GM21423 (cell line): ENCODE results near the gene PTPRG.
"Not testable (repeated sequence)": the region's sequence is repeated elsewhere in the genome, so short reads cannot be mapped to it uniquely, and the experiment has no call there.

Experiments used
- ATAC-seq: cut with Tn5 transposase; IDR thresholded peaks from one replicate; pipeline ENCODE4 v1.9.1; 2021; ENCODE audit warnings: mild to moderate bottlenecking, moderate library complexity; ENCODE audit not compliant: unreplicated experiment

Gene PTPRG

GRCh38 chr3:61561374-61562041 is at the start of gene PTPRG:
PTPRG (plus strand) TSS chr3:61561571; CDS start chr3:61562288, 717 bp downstream.
- ATAC-seq = peak; percentile 58

DNA sequence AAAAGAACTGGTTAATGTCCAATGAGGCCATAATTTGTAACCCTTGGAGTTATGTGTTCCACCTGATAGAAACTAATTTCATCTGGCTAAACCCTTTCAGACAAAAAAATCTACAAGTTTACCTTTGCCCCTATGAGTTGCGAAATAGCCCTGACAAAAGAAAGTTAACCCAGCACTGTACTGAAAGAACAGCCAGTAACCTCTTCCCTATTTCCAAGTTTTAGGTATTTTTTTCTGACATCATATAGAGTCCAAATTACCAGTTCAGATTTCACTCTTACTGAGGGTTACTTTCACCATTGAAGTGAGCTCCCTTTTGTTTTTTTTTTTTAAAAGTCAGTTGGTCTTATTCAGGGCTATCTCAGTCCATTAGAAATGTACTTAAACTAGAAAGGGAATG is 42.8 kb upstream of the PTPRG start:
- ATAC-seq = no peak

GRCh38 chr3:61520966-61521628 is 40.3 kb upstream of the PTPRG start:
- peak; percentile 92 for ATAC-seq

GRCh38 chr3:61522060-61522459 is 39.3 kb upstream of the PTPRG start:
- no peak for ATAC-seq

DNA sequence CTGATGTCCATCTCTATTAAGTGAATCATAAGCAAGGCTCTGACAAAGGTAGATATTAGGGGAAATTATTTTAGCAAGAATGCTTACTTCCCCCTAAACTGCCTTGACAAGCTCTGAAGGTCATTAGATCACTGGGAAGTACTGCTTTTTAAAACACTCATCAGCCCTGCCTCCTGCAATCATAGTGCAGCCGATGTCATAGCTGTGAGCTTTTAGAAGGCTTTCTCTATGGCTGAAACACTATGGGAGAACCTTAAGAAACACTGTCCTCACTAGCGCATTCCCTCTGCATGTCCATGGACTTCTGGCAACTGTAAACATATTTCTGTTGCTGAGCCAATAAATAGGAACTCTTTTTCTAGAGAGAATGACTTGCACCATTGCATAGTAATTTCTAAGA is 38.7 kb upstream of the PTPRG start:
- ATAC-seq = no peak

DNA sequence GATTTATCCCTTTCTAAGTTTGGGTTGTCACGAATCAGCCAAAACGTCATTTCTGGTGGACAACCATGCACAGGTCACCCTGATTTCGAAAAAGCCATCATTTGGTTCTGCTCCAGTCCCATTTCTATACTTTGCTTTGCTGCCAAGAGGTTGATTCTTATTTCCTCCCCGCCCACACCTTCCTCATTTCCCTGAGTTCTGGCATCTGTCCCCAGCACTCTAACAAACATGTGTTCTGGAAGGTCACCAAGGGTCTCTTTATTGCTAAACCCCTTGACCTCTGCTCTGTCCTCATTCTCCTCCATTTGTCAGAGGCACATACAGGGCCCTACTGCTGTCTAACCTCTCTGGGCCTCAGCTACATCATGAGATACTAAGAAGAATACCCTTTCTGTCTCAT is 36.4 kb upstream of the PTPRG start:
- ATAC-seq = no peak

DNA sequence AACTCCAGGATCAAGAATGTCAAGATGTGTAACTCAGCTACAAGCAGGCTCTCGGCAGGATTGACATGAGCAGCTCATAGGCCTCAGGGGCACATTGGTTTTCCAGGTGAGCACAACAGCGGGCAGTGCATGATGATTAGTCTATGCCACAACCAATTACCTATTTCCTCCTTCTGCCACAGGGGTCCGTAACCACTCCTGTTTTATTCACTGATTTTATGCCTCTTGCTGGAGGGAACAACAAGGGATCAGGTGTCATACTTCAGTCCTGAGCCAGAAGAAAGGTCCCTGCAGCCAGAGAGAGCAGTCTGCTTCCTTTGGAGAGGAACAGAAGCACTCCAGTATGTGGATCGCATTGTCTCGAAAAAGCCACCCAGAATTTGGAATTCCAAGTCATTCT is 35.1 kb upstream of the PTPRG start:
- no peak for ATAC-seq

DNA sequence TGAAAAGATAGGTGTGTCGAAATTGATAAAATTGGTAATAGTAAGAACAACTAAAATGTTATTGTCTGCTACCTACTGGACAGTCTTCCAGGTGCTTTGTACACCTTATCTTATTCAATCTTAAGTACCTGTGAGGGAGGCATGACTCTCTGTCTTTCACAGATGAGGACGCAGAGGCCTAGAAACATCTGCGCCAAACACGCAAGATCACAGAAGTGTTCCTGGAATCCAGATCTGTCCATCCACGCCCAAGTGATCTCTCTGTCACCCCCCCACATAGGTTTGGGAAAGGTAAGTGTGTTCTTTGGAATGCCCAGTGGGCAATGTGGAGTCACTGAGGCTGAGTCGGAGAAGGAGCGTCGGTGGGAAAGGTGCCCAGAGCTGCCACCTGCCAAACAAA is 34.4 kb upstream of the PTPRG start:
- no peak for ATAC-seq

GRCh38 chr3:61530355-61530754 is 31.0 kb upstream of the PTPRG start:
- ATAC-seq = no peak

GRCh38 chr3:61531528-61531927 is 29.8 kb upstream of the PTPRG start:
- ATAC-seq = no peak

DNA sequence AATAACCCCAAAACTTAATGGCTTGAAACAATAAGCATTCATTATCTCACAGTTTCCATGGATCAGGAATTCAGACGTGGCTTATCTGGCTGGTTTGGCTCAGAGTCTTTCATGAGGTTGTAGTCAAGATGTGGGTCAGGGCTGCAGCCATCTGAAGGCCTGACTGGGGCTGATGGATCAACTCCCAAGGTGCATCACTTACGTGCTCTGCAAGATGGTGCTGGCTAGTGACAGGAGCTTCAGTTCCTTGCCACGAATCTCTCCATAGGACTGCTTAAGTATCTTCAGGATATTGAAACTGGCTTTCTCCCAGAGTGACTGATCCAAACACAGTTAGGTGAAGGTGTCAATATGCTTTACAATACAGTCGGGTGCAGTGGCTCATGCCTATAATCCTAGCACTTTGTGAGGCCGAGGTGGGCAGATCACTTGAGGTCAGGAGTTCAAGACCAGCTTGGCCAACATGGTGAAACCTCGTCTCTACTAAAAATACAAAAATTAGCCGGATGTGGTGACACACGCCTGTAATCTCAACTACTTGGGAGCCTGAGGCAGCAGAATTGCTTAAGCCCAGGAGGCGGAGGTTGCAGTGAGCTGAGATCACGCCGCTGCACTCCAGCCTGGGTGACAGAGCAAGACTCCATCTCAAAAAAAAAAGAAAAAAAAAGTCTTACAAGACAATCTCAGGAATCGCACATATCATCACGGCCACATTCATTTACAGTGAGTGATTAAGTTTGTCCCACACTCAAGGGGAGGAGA is 28.5 kb upstream of the PTPRG start:
- no peak for ATAC-seq

- no peak for ATAC-seq
Measured at GRCh38 chr3:61535826-61536225, 25.5 kb upstream of the PTPRG start.

- no peak for ATAC-seq
Measured at GRCh38 chr3:61537366-61537765, 24.0 kb upstream of the PTPRG start.

DNA sequence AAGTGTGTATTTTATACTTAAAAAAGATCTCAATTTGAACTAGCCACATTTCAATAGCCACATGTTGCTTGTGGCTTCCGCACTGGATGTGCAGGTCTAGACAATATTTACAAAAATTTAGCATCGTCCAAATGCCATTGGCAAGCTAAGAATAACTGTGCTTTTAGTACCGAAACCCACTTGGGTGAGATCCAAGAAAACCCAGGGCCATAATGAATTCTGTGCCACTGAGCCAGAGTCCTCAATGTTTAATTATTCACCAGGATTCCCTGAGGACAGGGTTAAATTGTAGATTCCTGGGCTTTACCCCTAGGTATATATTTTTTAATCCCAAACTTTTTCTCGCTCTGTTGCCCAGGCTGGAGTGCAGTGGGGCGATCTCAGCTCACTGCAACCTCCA is 22.9 kb upstream of the PTPRG start:
- no peak for ATAC-seq

- no peak for ATAC-seq
Measured at GRCh38 chr3:61541694-61542093, 19.7 kb upstream of the PTPRG start.

- no peak for ATAC-seq
Measured at GRCh38 chr3:61545716-61546115, 15.7 kb upstream of the PTPRG start.

- ATAC-seq = no peak
Measured at GRCh38 chr3:61547625-61548024, 13.7 kb upstream of the PTPRG start.

DNA sequence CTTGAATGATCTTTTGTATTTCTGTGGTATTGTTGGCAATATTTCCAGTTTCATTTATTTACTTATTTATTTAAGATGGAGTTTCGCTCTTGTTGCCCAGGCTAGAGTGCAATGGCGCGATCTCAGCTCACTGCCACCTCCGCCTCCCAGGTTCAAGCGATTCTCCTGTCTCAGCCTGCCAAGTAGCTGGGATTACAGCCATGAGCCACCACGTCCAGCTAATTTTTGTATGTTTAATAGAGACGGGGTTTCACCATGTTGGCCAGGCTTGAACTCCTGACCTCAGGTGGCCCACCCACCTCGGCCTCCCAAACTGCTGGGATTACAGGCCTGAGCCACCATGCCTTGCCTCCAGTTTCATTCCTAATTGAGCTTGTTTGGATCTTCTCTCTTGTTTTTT is 8.7 kb upstream of the PTPRG start:
- ATAC-seq = not testable (repeated sequence)

GRCh38 chr3:61559136-61559731 is 2.1 kb upstream of the PTPRG start:
- no peak for ATAC-seq

DNA sequence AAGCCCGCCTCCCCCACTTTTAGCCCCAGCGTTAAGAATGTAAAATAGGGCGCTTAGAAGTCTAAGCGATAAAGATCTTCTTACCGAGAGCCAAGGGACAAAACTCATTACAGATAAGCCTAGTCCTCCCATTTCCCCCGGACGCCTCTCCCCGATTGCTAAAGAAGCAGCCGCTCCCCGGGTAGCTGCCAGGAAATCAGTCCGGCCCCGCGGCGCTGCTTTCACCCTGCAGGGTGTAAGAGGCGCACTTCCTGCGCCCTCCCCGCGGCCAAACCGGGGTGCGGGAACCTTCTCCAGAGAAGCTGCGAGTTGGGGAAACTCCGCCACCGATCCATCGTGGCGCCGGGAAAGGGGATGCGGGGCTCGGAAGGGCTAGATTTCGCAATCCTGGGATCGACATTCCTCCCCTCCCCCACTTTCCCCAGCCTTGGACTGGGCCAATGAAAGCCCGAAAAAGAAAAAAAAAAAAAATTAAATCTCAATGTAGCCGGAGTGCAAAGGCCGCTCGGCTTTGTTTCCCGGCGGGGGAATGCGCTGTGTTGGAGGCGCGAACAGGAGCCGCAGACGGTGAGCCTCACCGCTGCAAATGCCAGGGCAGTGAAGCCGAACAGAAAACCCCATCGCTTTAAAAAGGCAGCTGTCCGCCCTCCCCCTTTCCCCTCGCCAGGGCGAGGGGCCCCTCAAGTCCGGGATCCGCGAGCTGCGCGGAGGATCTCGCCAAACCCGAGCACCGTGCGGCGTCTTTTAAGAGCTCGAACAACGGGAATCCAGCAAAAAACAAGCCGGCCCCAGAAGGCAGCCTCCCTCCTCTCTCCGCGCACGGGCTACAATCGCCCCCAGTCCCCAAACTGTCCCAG is 626 bp upstream of the PTPRG start:
- peak; percentile 50 for ATAC-seq
